Measurements from ENCODE around the gene CNIH3. TPM values are rescaled to one million over a fixed set of nuclear protein-coding genes. Genes with fewer than 3 reads are reported as not detected.

CNIH3 gene
- total RNA-seq, 1 experiment from 2014 or later = 3.4 TPM

DNA sequence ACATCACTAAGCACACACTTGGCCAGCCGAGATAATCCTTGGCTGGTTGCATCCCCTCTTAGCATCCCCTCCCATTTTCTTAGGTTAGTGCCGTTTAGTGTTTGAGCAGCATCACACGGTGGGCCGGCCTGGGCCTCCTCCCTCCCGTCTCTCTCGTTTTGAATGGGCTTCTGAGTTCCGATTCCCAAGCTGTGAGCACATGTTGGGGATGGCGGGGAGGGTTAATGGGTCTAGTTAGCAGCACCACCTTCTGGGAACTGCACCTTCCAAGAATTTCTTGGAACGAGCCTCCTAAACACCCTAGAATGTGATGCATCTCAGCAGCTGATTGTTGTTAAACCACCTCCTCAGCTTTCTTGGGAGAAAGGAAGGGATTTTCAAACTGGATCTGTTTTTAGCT lies 73.3 kb downstream of the CNIH3 start:
- no peaks in the 10 kb centered on the region for H3K9me3 Mint-ChIP-seq (ENCODE audit: unreplicated experiment)
- intact Hi-C loops (cut with micrococcal nuclease) = no loop called here
- H3K4me3 Mint-ChIP-seq (ENCODE audit: unreplicated experiment) = no peak overlapping the region
- DNase-seq (ENCODE audit: unreplicated experiment) = no peak
- POLR2A ChIA-PET = no interaction called here
- TF ChIP-seq, protein P1, sequence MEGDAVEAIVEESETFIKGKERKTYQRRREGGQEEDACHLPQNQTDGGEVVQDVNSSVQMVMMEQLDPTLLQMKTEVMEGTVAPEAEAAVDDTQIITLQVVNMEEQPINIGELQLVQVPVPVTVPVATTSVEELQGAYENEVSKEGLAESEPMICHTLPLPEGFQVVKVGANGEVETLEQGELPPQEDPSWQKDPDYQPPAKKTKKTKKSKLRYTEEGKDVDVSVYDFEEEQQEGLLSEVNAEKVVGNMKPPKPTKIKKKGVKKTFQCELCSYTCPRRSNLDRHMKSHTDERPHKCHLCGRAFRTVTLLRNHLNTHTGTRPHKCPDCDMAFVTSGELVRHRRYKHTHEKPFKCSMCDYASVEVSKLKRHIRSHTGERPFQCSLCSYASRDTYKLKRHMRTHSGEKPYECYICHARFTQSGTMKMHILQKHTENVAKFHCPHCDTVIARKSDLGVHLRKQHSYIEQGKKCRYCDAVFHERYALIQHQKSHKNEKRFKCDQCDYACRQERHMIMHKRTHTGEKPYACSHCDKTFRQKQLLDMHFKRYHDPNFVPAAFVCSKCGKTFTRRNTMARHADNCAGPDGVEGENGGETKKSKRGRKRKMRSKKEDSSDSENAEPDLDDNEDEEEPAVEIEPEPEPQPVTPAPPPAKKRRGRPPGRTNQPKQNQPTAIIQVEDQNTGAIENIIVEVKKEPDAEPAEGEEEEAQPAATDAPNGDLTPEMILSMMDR (IDR thresholded peaks at IDR 0.05; ENCODE audit: unreplicated experiment) = no peak
- BruUV-seq (replicated peaks) = no TSS peak
- CTCF ChIA-PET = interaction anchor here (0.7 kb wide), 2 partner anchors 74 to 143 kb away, joined by 3 to 4 read pairs; no protein-coding TSS in a partner anchor
- no peaks in the 10 kb centered on the region for H3K4me1 Mint-ChIP-seq (ENCODE audit: insufficient read depth, unreplicated experiment)
- no peak overlapping the region for H3K27ac Mint-ChIP-seq (ENCODE audit: low read depth, unreplicated experiment)
- H3K27me3 Mint-ChIP-seq (ENCODE audit: insufficient read depth, unreplicated experiment) = no peaks in the 10 kb centered on the region
- H3K36me3 Mint-ChIP-seq (ENCODE audit: insufficient read depth, unreplicated experiment) = no peaks in the 10 kb centered on the region

DNA sequence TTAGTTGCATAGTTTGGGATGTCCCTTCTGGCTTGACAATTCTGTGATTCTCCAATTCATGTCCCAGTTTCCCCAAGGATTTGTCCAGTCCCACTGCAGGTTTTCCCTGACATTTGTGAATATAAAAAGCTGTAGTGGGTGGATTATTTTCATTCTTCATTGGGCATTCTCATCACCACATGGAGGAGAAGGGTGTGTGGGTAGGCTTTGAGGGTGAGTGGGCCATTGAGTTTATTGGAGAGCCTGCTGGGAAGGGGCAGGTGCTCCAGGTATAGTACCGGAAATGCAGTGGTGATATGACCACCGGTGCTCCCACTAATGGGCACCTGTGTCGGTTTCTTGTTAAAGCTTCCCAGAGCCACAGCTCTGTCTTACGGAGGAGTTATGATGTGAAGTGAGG lies 74.5 kb downstream of the CNIH3 start:
- no peaks in the 10 kb centered on the region for H3K4me1 Mint-ChIP-seq (ENCODE audit: insufficient read depth, unreplicated experiment)
- no peaks in the 10 kb centered on the region for H3K9me3 Mint-ChIP-seq (ENCODE audit: unreplicated experiment)
- BruUV-seq (replicated peaks) = no TSS peak
- no peak overlapping the region for H3K27ac Mint-ChIP-seq (ENCODE audit: low read depth, unreplicated experiment)
- TF ChIP-seq, protein P1 (IDR thresholded peaks at IDR 0.05; ENCODE audit: unreplicated experiment) = no peak
- intact Hi-C loops (cut with micrococcal nuclease) = no loop called here
- H3K4me3 Mint-ChIP-seq (ENCODE audit: unreplicated experiment) = no peak overlapping the region
- H3K36me3 Mint-ChIP-seq (ENCODE audit: insufficient read depth, unreplicated experiment) = no peaks in the 10 kb centered on the region
- H3K27me3 Mint-ChIP-seq (ENCODE audit: insufficient read depth, unreplicated experiment) = no peaks in the 10 kb centered on the region
- POLR2A ChIA-PET = interaction anchor here (1.1 kb wide), 1 partner anchor 10 kb away, joined by 3 read pairs; no protein-coding TSS in a partner anchor
- DNase-seq (ENCODE audit: unreplicated experiment) = no peak
- CTCF ChIA-PET = interaction anchor here (0.9 to 1.5 kb wide), 2 partner anchors 45 to 46 kb away, joined by 3 read pairs; no protein-coding TSS in a partner anchor

DNA sequence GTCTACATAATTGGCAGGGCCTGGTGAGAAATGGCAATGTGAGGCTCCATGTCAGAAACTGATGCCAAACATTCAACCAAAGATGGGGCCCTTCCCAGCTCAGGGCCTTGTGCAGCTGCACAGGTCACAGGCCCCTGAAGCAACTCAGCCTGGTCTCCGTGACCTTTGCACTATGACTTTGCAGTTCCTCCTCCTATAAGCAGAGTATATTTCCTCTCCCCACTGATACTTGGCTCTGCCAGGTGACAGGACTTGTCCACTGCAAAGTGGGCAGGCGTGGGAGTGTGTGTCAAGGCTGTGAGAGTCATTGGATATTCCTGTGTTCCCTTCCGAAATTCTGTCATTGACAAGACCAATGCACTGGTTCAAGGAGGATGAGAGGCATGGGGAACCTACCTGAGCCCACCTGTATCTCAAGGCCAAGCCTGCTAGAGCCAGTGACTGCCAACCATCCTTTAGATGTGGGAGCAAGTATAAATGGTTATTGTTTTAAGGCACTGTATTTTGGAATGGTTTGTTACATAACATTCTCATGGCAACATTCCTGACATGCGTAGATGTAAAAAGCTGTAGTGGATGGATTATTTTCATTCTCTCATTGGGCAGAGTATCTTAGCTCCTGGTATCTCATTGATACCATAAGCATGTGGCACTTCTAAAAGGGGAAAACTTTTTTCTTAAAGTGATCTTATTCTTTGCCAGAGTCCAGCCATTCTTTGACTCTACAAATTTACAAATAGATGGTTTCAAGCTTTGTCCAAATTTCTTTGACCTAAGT lies 75.2 kb downstream of the CNIH3 start:
- H3K4me3 Mint-ChIP-seq (ENCODE audit: unreplicated experiment) = no peak overlapping the region
- intact Hi-C loops (cut with micrococcal nuclease) = no loop called here
- H3K36me3 Mint-ChIP-seq (ENCODE audit: insufficient read depth, unreplicated experiment) = no peaks in the 10 kb centered on the region
- no peak for DNase-seq (ENCODE audit: unreplicated experiment)
- TF ChIP-seq, protein P1 (IDR thresholded peaks at IDR 0.05; ENCODE audit: unreplicated experiment) = no peak
- no peaks in the 10 kb centered on the region for H3K4me1 Mint-ChIP-seq (ENCODE audit: insufficient read depth, unreplicated experiment)
- H3K27me3 Mint-ChIP-seq (ENCODE audit: insufficient read depth, unreplicated experiment) = no peaks in the 10 kb centered on the region
- ChIA-PET CTCF (interaction anchor here (0.6 to 1.5 kb wide), 6 partner anchors 10 to 231 kb away, joined by 3 to 5 read pairs (median 3); no protein-coding TSS in a partner anchor), POLR2A (interaction anchor here (1.1 kb wide), 1 partner anchor 11 kb away, joined by 3 read pairs; no protein-coding TSS in a partner anchor)
- BruUV-seq (replicated peaks) = no TSS peak
- no peak overlapping the region for H3K27ac Mint-ChIP-seq (ENCODE audit: low read depth, unreplicated experiment)
- no peaks in the 10 kb centered on the region for H3K9me3 Mint-ChIP-seq (ENCODE audit: unreplicated experiment)

- intact Hi-C loops (cut with micrococcal nuclease) = loop anchor here (5.0 kb wide), 1 partner anchor 227 kb away; no protein-coding TSS in a partner anchor
- H3K4me1 Mint-ChIP-seq (ENCODE audit: insufficient read depth, unreplicated experiment) = no peaks in the 10 kb centered on the region
- no TSS peak for BruUV-seq (replicated peaks)
- POLR2A ChIA-PET = interaction anchor here (0.7 kb wide), 1 partner anchor 72 kb away, joined by 3 read pairs; no protein-coding TSS in a partner anchor
- TF ChIP-seq, protein P1 (IDR thresholded peaks at IDR 0.05; ENCODE audit: unreplicated experiment) = no peak
- H3K4me3 Mint-ChIP-seq (ENCODE audit: unreplicated experiment) = no peak overlapping the region
- no peaks in the 10 kb centered on the region for H3K36me3 Mint-ChIP-seq (ENCODE audit: insufficient read depth, unreplicated experiment)
- CTCF ChIA-PET = interaction anchor here (0.6 to 1.7 kb wide), 2 partner anchors 27 to 51 kb away, joined by 3 to 5 read pairs; no protein-coding TSS in a partner anchor
- no peaks in the 10 kb centered on the region for H3K27me3 Mint-ChIP-seq (ENCODE audit: insufficient read depth, unreplicated experiment)
- no peak overlapping the region for H3K27ac Mint-ChIP-seq (ENCODE audit: low read depth, unreplicated experiment)
- no peak for DNase-seq (ENCODE audit: unreplicated experiment)
- H3K9me3 Mint-ChIP-seq (ENCODE audit: unreplicated experiment) = no peaks in the 10 kb centered on the region
These were observed 78.9 kb downstream of the CNIH3 start for GRCh38 chr1:224694969-224695368.

Measured in MCF 10A (cell line).